Upper lobe of left lung (tissue), 4 donors: ENCODE measurements around the gene PPL.

Experiments used
- CTCF ChIP-seq, 6 experiments: fragments of 450-650 bp in 4 of 6; fragments of 200-600 bp in 2 of 6; sonication (generic) in 2 of 6; IDR thresholded peaks; one replicate each; pipeline ENCODE4 v1.5.1; 2016 to 2019; ENCODE audit warnings: antibody characterized with exemption in 6 of 6
- EP300 ChIP-seq, 4 donors: sonication (generic); formaldehyde crosslinking; IDR thresholded peaks; one replicate each; pipeline ENCODE4 v1.5.1; 2017; ENCODE audit warnings: antibody characterized with exemption in 4 of 4, control low read depth in 2 of 4
- POLR2A ChIP-seq, 4 donors: fragments of 450-650 bp; IDR thresholded peaks; one replicate each; pipeline ENCODE4 v1.5.1; 2016 to 2017; ENCODE audit warnings: antibody characterized with exemption in 4 of 4, mild to moderate bottlenecking in 2 of 4
- POLR2AphosphoS5 ChIP-seq, 2 donors: sonication (generic); formaldehyde crosslinking; IDR thresholded peaks; one replicate each; pipeline ENCODE4 v1.5.1; 2017; ENCODE audit warnings: antibody characterized with exemption in 2 of 2

- TF ChIP-seq POLR2AphosphoS5 (IDR thresholded peaks at IDR 0.05) (no peak), CTCF (IDR thresholded peaks at IDR 0.05) (no peak), POLR2A (IDR thresholded peaks at IDR 0.05) (no peak), EP300 (IDR thresholded peaks at IDR 0.05) (no peak)
These were observed 67.7 kb downstream of the PPL start for GRCh38 chr16:4869147-4869805.
